Suprapubic skin (tissue), 3 donors: Measurements from ENCODE around the gene C1orf21.

Experiments used
- POLR2A ChIP-seq, 2 donors: fragments of 450-650 bp; IDR thresholded peaks; one replicate each; pipeline ENCODE4 v1.6.1; 2017; ENCODE audit warnings: antibody characterized with exemption in 2 of 2, mild to moderate bottlenecking in 2 of 2, moderate library complexity in 2 of 2
- TF ChIP-seq, protein P1 (sequence below), 2 donors: fragments of 200-600 bp in 1 of 2; fragments of 450-650 bp in 1 of 2; sonication (generic) in 1 of 2; IDR thresholded peaks; one replicate each; pipeline ENCODE4 v1.5.1; 2016 to 2019; ENCODE audit warnings: antibody characterized with exemption in 2 of 2, mild to moderate bottlenecking in 1 of 2, moderate library complexity in 1 of 2

DNA sequence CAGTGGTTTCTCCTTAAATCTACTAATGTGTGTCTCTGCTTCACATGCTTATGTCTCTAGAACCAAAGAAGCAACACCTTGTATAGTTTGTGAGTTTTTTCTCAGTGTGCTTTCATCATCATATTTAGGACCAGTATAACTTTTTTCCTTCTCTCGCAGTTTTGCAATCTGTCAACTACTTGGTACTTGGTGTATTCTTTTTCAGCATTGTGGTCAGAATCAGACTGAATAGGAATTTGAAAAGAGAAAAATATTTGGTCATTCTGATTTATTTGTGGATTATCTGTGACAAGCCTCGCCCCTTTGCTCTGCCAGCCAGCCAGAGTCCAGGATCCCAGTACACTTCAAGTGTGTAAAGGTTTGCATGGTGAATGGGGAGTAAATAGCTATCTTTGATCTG lies 122.3 kb downstream of the C1orf21 start:
- TF ChIP-seq, protein P1, sequence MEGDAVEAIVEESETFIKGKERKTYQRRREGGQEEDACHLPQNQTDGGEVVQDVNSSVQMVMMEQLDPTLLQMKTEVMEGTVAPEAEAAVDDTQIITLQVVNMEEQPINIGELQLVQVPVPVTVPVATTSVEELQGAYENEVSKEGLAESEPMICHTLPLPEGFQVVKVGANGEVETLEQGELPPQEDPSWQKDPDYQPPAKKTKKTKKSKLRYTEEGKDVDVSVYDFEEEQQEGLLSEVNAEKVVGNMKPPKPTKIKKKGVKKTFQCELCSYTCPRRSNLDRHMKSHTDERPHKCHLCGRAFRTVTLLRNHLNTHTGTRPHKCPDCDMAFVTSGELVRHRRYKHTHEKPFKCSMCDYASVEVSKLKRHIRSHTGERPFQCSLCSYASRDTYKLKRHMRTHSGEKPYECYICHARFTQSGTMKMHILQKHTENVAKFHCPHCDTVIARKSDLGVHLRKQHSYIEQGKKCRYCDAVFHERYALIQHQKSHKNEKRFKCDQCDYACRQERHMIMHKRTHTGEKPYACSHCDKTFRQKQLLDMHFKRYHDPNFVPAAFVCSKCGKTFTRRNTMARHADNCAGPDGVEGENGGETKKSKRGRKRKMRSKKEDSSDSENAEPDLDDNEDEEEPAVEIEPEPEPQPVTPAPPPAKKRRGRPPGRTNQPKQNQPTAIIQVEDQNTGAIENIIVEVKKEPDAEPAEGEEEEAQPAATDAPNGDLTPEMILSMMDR (IDR thresholded peaks at IDR 0.05) = no peak
- TF ChIP-seq POLR2A (IDR thresholded peaks at IDR 0.05) = no peak
